ENCODE data around the gene MBD5. TPM values are rescaled to one million over a fixed set of nuclear protein-coding genes. Genes with fewer than 3 reads are reported as not detected.
"Not testable (repeated sequence)": the region's sequence is repeated elsewhere in the genome, so short reads cannot be mapped to it uniquely, and the experiment has no call there.

The MBD5 gene
- total and polyA plus RNA-seq, 9 donors = 12.2 to 23.6 (median 19.6) TPM

- Histone ChIP-seq H3K4me1 (ENCODE audit: control insufficient read depth, insufficient read depth, low read length) (no peaks in the 10 kb centered on the region), H3K27ac (ENCODE audit: low read length) (no peak overlapping the region), H3K4me3 (ENCODE audit: low read length) (no peak overlapping the region), H3K9me3 (replicated peaks; ENCODE audit: control insufficient read depth, low read depth, low read length) (peaks cover 7% of the 10 kb centered on the region), H3K27me3 (ENCODE audit: control insufficient read depth, insufficient read depth, low read length) (no peaks in the 10 kb centered on the region), H3K36me3 (ENCODE audit: control insufficient read depth, insufficient read depth, low read length) (peaks cover 2% of the 10 kb centered on the region)
- no CpG with 5 or more reads among the region's 2 CpGs for WGBS (ENCODE audit: insufficient coverage)
- DNase-seq = no peak
Measured at GRCh38 chr2:147999126-147999525, 21.8 kb upstream of the MBD5 start.

DNA sequence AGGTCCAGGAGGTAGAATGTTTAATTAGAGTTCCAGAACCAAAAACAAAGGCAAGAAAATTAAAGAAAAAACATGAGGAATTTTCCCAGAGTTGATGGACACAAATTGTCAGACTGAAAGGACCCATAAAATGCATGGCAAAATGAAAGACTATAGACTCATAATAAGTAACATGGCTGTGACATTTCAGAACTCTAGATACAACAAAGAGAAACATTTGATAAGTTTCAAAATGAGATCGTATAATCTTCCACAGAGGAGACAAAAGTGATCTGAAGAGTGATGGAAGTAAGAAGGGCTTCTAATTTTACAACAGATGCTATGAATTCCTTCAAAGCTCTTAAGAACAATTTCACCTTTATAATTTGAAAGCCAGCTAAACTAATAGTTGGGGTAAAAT lies 20.8 kb upstream of the MBD5 start:
- H3K9me3 ChIP-seq (replicated peaks; ENCODE audit: control insufficient read depth, low read depth, low read length) = peaks cover 8% of the 10 kb centered on the region
- peaks cover 2% of the 10 kb centered on the region for H3K36me3 ChIP-seq (ENCODE audit: control insufficient read depth, insufficient read depth, low read length)
- no CpG with 5 or more reads among the region's 1 CpG for WGBS (ENCODE audit: insufficient coverage)
- no peak for DNase-seq
- no peak overlapping the region for H3K4me3 ChIP-seq (ENCODE audit: low read length)
- no peaks in the 10 kb centered on the region for H3K27me3 ChIP-seq (ENCODE audit: control insufficient read depth, insufficient read depth, low read length)
- no peaks in the 10 kb centered on the region for H3K4me1 ChIP-seq (ENCODE audit: control insufficient read depth, insufficient read depth, low read length)
- no peak overlapping the region for H3K27ac ChIP-seq (ENCODE audit: low read length)

DNA sequence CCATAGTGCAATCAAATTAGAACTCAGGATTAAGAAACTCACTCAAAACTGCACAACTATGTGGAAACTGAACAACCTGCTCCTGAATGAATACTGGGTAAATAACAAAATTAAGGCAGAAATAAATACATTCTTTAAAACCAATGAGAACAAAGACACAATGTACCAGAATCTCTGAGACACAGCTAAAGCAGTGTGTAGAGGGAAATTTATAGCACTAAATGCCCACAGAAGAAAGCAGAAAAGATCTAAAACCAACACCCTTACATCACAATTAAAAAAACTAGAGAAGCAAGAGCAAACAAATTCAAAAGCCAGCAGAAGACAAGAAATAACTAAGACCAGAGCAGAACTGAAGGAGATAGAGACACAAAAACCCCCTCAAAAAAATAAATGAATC lies 18.5 kb upstream of the MBD5 start:
- H3K4me3 ChIP-seq (ENCODE audit: low read length); DNase-seq; H3K36me3 ChIP-seq (ENCODE audit: control insufficient read depth, insufficient read depth, low read length); H3K27me3 ChIP-seq (ENCODE audit: control insufficient read depth, insufficient read depth, low read length); H3K27ac ChIP-seq (ENCODE audit: low read length); H3K4me1 ChIP-seq (ENCODE audit: control insufficient read depth, insufficient read depth, low read length): not testable (repeated sequence)
- peaks cover 16% of the 10 kb centered on the region for H3K9me3 ChIP-seq (replicated peaks; ENCODE audit: control insufficient read depth, low read depth, low read length)

DNA sequence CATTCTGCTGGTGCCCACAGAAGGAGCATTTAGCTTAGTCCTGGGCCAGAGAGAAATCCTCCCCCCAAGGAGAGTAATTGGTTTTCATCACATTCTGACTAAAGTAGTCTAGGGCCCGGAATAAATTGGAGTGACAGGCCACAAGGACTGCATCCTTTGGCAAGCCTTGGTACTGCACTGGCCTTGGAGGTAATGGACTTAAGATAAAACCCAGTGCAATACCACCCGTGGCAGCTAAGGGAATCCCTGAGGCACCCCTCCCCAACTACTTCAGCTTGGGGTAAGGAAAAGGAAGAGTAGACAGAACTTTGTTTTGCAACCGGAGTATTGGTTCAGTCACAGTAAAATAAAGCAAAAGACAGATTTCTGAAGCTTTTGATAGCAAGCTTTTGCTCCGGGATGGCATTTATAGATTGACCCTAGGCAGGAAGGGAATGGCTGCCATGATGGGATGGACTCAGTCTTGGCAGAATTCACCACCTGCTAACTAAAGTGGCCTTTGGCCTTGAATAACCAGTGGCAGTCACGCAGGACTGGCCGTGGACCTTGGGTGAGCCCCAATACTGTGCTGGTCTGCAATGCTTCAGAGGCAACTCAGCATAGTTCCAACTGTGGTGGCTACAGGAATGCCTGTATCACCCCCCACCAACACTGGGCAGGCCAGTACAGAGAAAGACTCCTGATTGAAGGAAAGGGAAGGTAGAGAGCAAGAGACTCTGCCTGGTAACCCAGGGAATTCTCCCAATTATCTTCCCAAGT lies 14.5 kb upstream of the MBD5 start:
- H3K36me3 ChIP-seq (ENCODE audit: control insufficient read depth, insufficient read depth, low read length) = peaks cover 5% of the 10 kb centered on the region
- H3K27me3 ChIP-seq (ENCODE audit: control insufficient read depth, insufficient read depth, low read length) = no peaks in the 10 kb centered on the region
- no peak for DNase-seq
- no peak overlapping the region for H3K27ac ChIP-seq (ENCODE audit: low read length)
- H3K4me1 ChIP-seq (ENCODE audit: control insufficient read depth, insufficient read depth, low read length) = no peaks in the 10 kb centered on the region
- 96% methylated on average over 4 of the region's 6 CpGs for WGBS (ENCODE audit: insufficient coverage)
- H3K4me3 ChIP-seq (ENCODE audit: low read length) = no peak overlapping the region
- peaks cover 19% of the 10 kb centered on the region for H3K9me3 ChIP-seq (replicated peaks; ENCODE audit: control insufficient read depth, low read depth, low read length)

GRCh38 chr2:148007219-148007900 lies 13.5 kb upstream of the MBD5 start:
- no CpG with 5 or more reads among the region's 5 CpGs for WGBS (ENCODE audit: insufficient coverage)
- H3K27me3 ChIP-seq (ENCODE audit: control insufficient read depth, insufficient read depth, low read length) = no peaks in the 10 kb centered on the region
- H3K27ac ChIP-seq (ENCODE audit: low read length) = no peak overlapping the region
- H3K36me3 ChIP-seq (ENCODE audit: control insufficient read depth, insufficient read depth, low read length) = peaks cover 5% of the 10 kb centered on the region
- H3K9me3 ChIP-seq (replicated peaks; ENCODE audit: control insufficient read depth, low read depth, low read length) = peaks cover 19% of the 10 kb centered on the region
- H3K4me3 ChIP-seq (ENCODE audit: low read length) = no peak overlapping the region
- H3K4me1 ChIP-seq (ENCODE audit: control insufficient read depth, insufficient read depth, low read length) = no peaks in the 10 kb centered on the region
- DNase-seq = no peak

DNA sequence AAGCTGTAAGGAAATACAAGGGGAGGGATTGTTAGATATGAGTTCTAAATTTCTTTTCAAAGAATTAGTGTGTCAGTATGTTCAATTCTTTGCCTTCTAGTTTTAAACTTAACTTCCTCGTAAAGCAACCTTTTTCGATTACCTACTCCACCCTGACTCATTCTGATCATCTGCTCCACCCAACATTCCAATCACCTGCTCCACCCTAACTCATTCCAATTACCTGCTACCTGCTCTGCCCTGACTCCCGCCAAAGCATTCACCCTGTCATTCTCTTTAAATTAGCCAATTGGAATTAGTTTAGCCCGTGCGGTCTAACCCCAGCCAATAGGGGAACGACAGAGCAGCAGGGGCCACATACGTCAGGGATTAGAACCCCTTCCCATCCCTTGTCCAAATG lies 12.5 kb upstream of the MBD5 start:
- H3K4me1 ChIP-seq (ENCODE audit: control insufficient read depth, insufficient read depth, low read length); H3K27ac ChIP-seq (ENCODE audit: low read length); H3K4me3 ChIP-seq (ENCODE audit: low read length); H3K27me3 ChIP-seq (ENCODE audit: control insufficient read depth, insufficient read depth, low read length); DNase-seq; H3K36me3 ChIP-seq (ENCODE audit: control insufficient read depth, insufficient read depth, low read length): not testable (repeated sequence)
- 100% methylated on average over 2 of the region's 7 CpGs for WGBS (ENCODE audit: insufficient coverage)
- H3K9me3 ChIP-seq (replicated peaks; ENCODE audit: control insufficient read depth, low read depth, low read length) = peaks cover 19% of the 10 kb centered on the region

GRCh38 chr2:148013876-148014275 lies 7.0 kb upstream of the MBD5 start:
- H3K27ac ChIP-seq (ENCODE audit: low read length) = no peak overlapping the region
- H3K36me3 ChIP-seq (ENCODE audit: control insufficient read depth, insufficient read depth, low read length) = no peaks in the 10 kb centered on the region

DNA sequence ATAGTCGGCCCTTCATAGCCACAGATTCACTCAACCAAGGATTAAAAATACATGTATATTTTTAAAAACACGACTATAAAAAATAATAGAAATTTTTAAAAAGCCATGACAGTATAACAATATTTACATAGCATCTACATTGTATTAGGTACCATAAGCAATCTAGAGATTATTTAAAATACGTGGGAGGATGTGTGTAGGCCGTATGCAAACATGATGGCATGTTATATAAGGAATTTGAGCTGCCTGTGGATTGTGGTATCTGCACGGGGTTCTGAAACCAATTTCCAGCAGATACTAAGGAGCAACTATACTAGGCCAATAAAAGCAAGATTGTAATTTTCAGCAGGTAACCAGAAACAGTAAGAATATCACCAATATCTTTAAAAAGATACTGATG lies 6.3 kb upstream of the MBD5 start:
- no peak for DNase-seq
- Histone ChIP-seq H3K9me3 (replicated peaks; ENCODE audit: control insufficient read depth, low read depth, low read length) (no peaks in the 10 kb centered on the region), H3K27ac (ENCODE audit: low read length) (no peak overlapping the region), H3K4me3 (ENCODE audit: low read length) (no peak overlapping the region), H3K36me3 (ENCODE audit: control insufficient read depth, insufficient read depth, low read length) (no peaks in the 10 kb centered on the region), H3K27me3 (ENCODE audit: control insufficient read depth, insufficient read depth, low read length) (no peaks in the 10 kb centered on the region), H3K4me1 (ENCODE audit: control insufficient read depth, insufficient read depth, low read length) (peaks cover 4% of the 10 kb centered on the region)
- WGBS (ENCODE audit: insufficient coverage) = no CpG with 5 or more reads among the region's 5 CpGs

More at GRCh38 chr2:148013876-148014275, 7.0 kb upstream of the MBD5 start:
- Histone ChIP-seq H3K4me3 (ENCODE audit: low read length) (no peak overlapping the region), H3K27me3 (ENCODE audit: control insufficient read depth, insufficient read depth, low read length) (no peaks in the 10 kb centered on the region), H3K9me3 (replicated peaks; ENCODE audit: control insufficient read depth, low read depth, low read length) (no peaks in the 10 kb centered on the region), H3K4me1 (ENCODE audit: control insufficient read depth, insufficient read depth, low read length) (no peaks in the 10 kb centered on the region)
- DNase-seq = no peak
- WGBS (ENCODE audit: insufficient coverage) = 70% methylated on average over 1 of the region's 2 CpGs

DNA sequence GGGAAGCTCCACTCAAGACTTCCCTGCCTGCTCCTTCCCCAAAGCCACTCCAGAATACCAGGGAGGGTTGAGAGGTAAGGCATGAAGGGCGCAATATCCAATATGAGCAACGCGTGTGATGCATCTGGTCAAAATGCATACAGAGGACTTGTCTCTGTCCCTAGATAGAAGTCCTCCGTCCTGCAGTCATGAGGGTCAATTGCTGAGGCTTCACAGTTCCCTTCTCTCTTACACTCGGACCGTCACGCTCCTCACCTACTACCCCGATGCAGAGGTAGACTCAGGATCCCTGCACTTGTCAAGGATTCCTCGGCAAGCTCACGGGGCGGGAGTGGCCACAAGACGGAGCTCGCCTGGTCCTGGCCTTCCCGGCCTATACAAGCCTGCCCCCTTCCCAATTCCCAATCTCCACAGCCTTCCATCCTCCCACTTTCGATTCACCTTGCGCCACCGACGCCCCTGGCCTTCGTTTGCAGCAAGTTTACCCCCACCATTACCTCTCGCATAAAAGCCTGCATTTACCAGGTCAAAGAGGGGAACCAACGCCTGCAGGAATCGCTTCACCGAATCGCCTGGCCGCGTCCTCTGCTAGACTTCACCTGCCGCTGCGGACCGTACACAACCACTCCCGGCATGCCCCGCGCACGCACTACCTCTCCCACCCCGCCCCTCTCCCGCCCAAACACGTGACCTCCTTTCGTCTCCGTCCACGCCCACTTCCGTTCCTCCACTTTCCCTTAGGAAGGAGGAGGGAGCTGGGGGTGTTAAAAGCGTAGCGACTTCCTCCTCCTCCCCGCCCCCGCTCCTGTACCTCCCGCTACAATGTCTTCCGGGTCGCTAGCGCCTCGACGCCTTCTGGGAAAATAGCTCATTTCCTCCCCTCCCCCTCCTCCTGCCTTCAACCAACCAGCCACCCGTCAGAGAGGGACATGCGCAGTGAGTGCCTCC lies 506 bp upstream of the MBD5 start, which contains the start of gene ORC4:
Gene ORC4 (minus strand): TSS at position 627 of the 948 bp plus-strand sequence. CDS start 44,779 bp downstream, outside the sequence.
- Histone ChIP-seq H3K27ac (ENCODE audit: low read length) (peak within 1 kb of the TSS; percentile 99), H3K4me1 (ENCODE audit: control insufficient read depth, insufficient read depth, low read length) (peaks cover 4% of the 10 kb centered on the region), H3K9me3 (replicated peaks; ENCODE audit: control insufficient read depth, low read depth, low read length) (no peaks in the 10 kb centered on the region), H3K4me3 (ENCODE audit: low read length) (peak within 1 kb of the TSS; percentile 84), H3K36me3 (ENCODE audit: control insufficient read depth, insufficient read depth, low read length) (no peaks in the 10 kb centered on the region), H3K27me3 (ENCODE audit: control insufficient read depth, insufficient read depth, low read length) (no peaks in the 10 kb centered on the region)
- under 1% methylated on average over 32 of the region's 52 CpGs for WGBS (ENCODE audit: insufficient coverage)
- DNase-seq = peak; percentile 100

DNA sequence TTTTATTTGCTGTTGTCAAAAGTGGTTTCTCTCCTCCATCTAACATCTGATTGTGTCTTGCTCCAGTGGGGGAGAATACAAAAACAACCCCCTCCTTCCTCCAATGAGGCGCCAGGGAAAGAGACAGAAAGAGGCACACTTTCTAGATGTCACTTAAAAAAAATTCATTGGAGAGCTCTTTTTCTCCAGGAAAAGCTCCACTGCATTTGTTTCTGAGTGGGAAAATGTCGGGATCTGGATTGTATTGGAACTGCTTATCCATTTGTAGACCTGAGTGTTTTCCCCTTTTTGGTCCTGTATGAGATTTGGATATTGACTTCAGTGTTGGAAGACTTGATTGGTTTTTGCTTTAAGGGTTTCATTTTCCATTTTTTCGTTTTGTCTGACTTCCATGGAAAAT lies 995 bp downstream of the MBD5 start:
- peak overlapping the region; percentile 99 for H3K27ac ChIP-seq (ENCODE audit: low read length)
- H3K9me3 ChIP-seq (replicated peaks; ENCODE audit: control insufficient read depth, low read depth, low read length) = no peaks in the 10 kb centered on the region
- H3K36me3 ChIP-seq (ENCODE audit: control insufficient read depth, insufficient read depth, low read length) = no peaks in the 10 kb centered on the region
- H3K27me3 ChIP-seq (ENCODE audit: control insufficient read depth, insufficient read depth, low read length) = no peaks in the 10 kb centered on the region
- no CpG with 5 or more reads among the region's 3 CpGs for WGBS (ENCODE audit: insufficient coverage)
- H3K4me3 ChIP-seq (ENCODE audit: low read length) = peak overlapping the region; percentile 81
- H3K4me1 ChIP-seq (ENCODE audit: control insufficient read depth, insufficient read depth, low read length) = peaks cover 4% of the 10 kb centered on the region
- DNase-seq = no peak
